B cell (primary cell): ENCODE measurements around the gene EIF1B. TPM values are rescaled to one million over a fixed set of nuclear protein-coding genes. Genes with fewer than 3 reads are reported as not detected.

Experiments
- ATAC-seq: fragments of 200-7000 bp; cut with Tn5 transposase; one replicate; pipeline ENCODE4 v1.10.0; 2021; ENCODE audit warnings: low read depth, mild to moderate bottlenecking, moderate number of reproducible peaks, moderate library complexity
- CTCF ChIA-PET: fragments of 350-600 bp; sonication (Branson Sonifier 250); formaldehyde crosslinking; loops from one replicate; lab custom pipeline; 2021; ENCODE audit warnings: antibody characterized with exemption, inconsistent platforms; lab: Charles Lee
- POLR2A ChIA-PET: fragments of 350-600 bp; sonication (Branson Sonifier 250); formaldehyde crosslinking; loops from one replicate; lab custom pipeline; 2021; ENCODE audit warnings: antibody characterized with exemption; lab: Charles Lee
- DNase-seq: peaks from one replicate; pipeline ENCODE4 v3.0.0; 2013
- H2AFZ ChIP-seq: 2 replicates; pipeline ENCODE4 v1.6.1; 2012; ENCODE audit warnings: mild to moderate bottlenecking, low read depth, low read length; ENCODE audit not compliant: insufficient read depth, poor library complexity, severe bottlenecking
- H3K27ac ChIP-seq, 2 donors: 1 replicate in 1 of 2; 2 replicates in 1 of 2; pipeline ENCODE4 v1.5.1; 2012 to 2013; ENCODE audit warnings: low read length in 2 of 2, mild to moderate bottlenecking in 2 of 2, moderate library complexity in 1 of 2
- H3K27me3 ChIP-seq, 4 experiments: fragments of 200-600 bp in 1 of 4; sonication (generic) in 1 of 4; replicated peaks in 1 of 4; 1 replicate in 2 of 4; 2 replicates in 2 of 4; pipeline versions ENCODE4 v1.6.1 to v1.7.0; 2013 to 2016; ENCODE audit warnings: low read length in 3 of 4, mild to moderate bottlenecking in 2 of 4, mixed read lengths in 1 of 4, moderate library complexity in 1 of 4; ENCODE audit not compliant: insufficient read depth in 4 of 4, control insufficient read depth in 3 of 4; ENCODE audit errors: control extremely low read depth in 1 of 4
- H3K36me3 ChIP-seq, 2 experiments: replicated peaks in 1 of 2; 1 replicate in 1 of 2; 2 replicates in 1 of 2; pipeline versions ENCODE4 v1.6.1 to v1.7.1; 2013; ENCODE audit warnings: low read length in 1 of 2; ENCODE audit not compliant: insufficient read depth in 2 of 2, control insufficient read depth in 1 of 2; ENCODE audit errors: control extremely low read depth in 1 of 2, extremely low read depth in 1 of 2
- H3K4me1 ChIP-seq, 2 donors: fragments of 200-600 bp in 1 of 2; sonication (generic) in 1 of 2; 1 replicate in 1 of 2; 2 replicates in 1 of 2; pipeline versions ENCODE4 v1.5.1 to v1.6.1; 2013 to 2017; ENCODE audit warnings: low read length in 2 of 2; ENCODE audit not compliant: control insufficient read depth in 2 of 2, insufficient read depth in 2 of 2
- H3K4me2 ChIP-seq: replicated peaks from 2 replicates; pipeline ENCODE3; 2012; ENCODE audit warnings: mild to moderate bottlenecking, low read depth, low read length; ENCODE audit not compliant: poor library complexity, severe bottlenecking
- H3K4me3 ChIP-seq, 5 experiments: fragments of 200-600 bp in 1 of 5; sonication (generic) in 1 of 5; 1 replicate in 3 of 5; 2 replicates in 2 of 5; pipeline versions ENCODE4 v1.5.1 to v1.7.0; 2011 to 2016; ENCODE audit warnings: low read length in 4 of 5, mild to moderate bottlenecking in 4 of 5, low read depth in 2 of 5, control low read depth in 1 of 5, moderate library complexity in 1 of 5; ENCODE audit not compliant: insufficient read depth in 1 of 5; ENCODE audit errors: control extremely low read depth in 1 of 5, extremely low read depth in 1 of 5
- H3K79me2 ChIP-seq: fragments of 200-600 bp; sonication (generic); one replicate; pipeline ENCODE4 v1.6.0; 2016; ENCODE audit warnings: low read length; ENCODE audit not compliant: control insufficient read depth, insufficient read depth
- H3K9ac ChIP-seq: fragments of 200-600 bp; sonication (generic); 2 replicates; pipeline ENCODE4 v1.6.1; 2017; ENCODE audit warnings: mild to moderate bottlenecking, low read length, moderate library complexity
- H3K9me3 ChIP-seq, 3 donors: one replicate each; pipeline versions ENCODE4 v1.6.1 to v1.7.1; 2013; ENCODE audit warnings: low read length in 2 of 3; ENCODE audit not compliant: control insufficient read depth in 2 of 3, insufficient read depth in 1 of 3; ENCODE audit errors: control extremely low read depth in 1 of 3
- H4K20me1 ChIP-seq: 2 replicates; pipeline ENCODE4 v1.6.0; 2012; ENCODE audit warnings: mild to moderate bottlenecking, low read length; ENCODE audit not compliant: insufficient read depth, control insufficient read depth, poor library complexity, severe bottlenecking
- H3K27ac Mint-ChIP-seq: one replicate; pipeline ENCODE4 v1.8.0; 2021; ENCODE audit warnings: mixed read lengths
- H3K27me3 Mint-ChIP-seq: one replicate; pipeline ENCODE4 v1.8.0; 2021; ENCODE audit warnings: mixed read lengths
- H3K4me1 Mint-ChIP-seq: one replicate; pipeline ENCODE4 v1.8.0; 2021; ENCODE audit warnings: mixed read lengths
- H3K4me3 Mint-ChIP-seq: one replicate; pipeline ENCODE4 v1.8.0; 2021; ENCODE audit warnings: mixed read lengths
- H3K9me3 Mint-ChIP-seq: one replicate; pipeline ENCODE4 v1.8.0; 2022; ENCODE audit warnings: mixed read lengths; ENCODE audit not compliant: insufficient read depth
- EZH2 ChIP-seq: IDR thresholded peaks from 2 replicates; pipeline ENCODE4 v1.6.1; 2012; ENCODE audit warnings: borderline replicate concordance, low read depth, mild to moderate bottlenecking, moderate library complexity, low read length; ENCODE audit not compliant: insufficient read depth, poor library complexity, severe bottlenecking
- WGBS: methylation state at CpG from one replicate; pipeline ENCODE4 v1.1.5; 2013; ENCODE audit warnings: missing lambda C conversion rate; ENCODE audit not compliant: insufficient coverage; 5-methylcytosine and 5-hydroxymethylcytosine counted together
- intact Hi-C: fragments of 100-400 bp; cut with micrococcal nuclease; formaldehyde crosslinking; loops from one replicate; pipeline ENCODE4 v1.10.0; 2022
- polyA plus RNA-seq: library from polyadenylated mRNA; depleted of rRNA; stranded (reverse); fragments of >200 nt; gene quantifications from 2 replicates; pipeline ENCODE4 v1.2.3, GENCODE V29; 2012
- total RNA-seq, 2 donors: library from RNA; stranded (reverse); fragments of 120-200 nt in 1 of 2; gene quantifications; 1 replicate in 1 of 2; 2 replicates in 1 of 2; pipeline versions ENCODE4 v1.2.3 to v1.2.4, GENCODE V29; 2013 to 2022
- TF ChIP-seq, protein P1 (sequence below): fragments of 200-600 bp; IDR thresholded peaks from one replicate; pipeline ENCODE4 v1.8.0; 2022; ENCODE audit warnings: antibody characterized with exemption, mild to moderate bottlenecking

EIF1B gene
- total and polyA plus RNA-seq, 2 donors (not counting 1 experiment from before 2014, with no cell fraction given): 76.7 to 78.1 TPM

DNA sequence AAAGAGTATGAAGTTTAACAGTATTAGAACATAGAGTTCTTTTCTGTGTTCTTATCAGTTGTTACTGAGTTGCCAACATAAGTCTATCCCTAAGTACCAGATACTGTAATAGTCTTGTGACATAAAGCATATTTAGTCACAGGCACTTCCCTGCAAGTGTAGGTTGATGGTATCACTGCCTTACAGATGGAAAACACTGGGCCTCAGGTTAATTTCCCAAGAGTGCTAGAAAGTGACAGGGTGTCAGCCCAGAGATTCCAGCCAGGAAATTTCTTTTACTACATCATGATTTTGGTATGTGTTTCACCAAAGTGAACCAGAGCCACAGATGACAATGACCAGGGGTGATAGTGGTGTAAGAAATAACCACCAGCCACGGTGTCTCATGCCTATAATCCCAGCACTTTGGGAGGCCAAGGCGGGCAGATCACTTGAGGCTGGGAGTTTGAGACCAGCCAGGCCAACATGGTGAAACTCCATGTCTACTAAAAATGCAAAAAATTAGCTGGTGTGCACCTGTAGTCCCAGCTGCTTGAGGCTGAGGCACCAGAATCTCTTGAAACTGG is 3.2 kb downstream of the EIF1B start:
- Mint-ChIP-seq H3K27ac (peak overlapping the region; percentile 41), H3K4me1 (peaks cover 34% of the 10 kb centered on the region), H3K4me3 (no peak overlapping the region), H3K9me3 (no peaks in the 10 kb centered on the region), H3K27me3 (no peaks in the 10 kb centered on the region)
- no peak overlapping the region for H2AFZ ChIP-seq
- ATAC-seq (no peak), DNase-seq (no peak)
- no peaks in the 10 kb centered on the region for H3K27me3 ChIP-seq
- TF ChIP-seq, protein P1, sequence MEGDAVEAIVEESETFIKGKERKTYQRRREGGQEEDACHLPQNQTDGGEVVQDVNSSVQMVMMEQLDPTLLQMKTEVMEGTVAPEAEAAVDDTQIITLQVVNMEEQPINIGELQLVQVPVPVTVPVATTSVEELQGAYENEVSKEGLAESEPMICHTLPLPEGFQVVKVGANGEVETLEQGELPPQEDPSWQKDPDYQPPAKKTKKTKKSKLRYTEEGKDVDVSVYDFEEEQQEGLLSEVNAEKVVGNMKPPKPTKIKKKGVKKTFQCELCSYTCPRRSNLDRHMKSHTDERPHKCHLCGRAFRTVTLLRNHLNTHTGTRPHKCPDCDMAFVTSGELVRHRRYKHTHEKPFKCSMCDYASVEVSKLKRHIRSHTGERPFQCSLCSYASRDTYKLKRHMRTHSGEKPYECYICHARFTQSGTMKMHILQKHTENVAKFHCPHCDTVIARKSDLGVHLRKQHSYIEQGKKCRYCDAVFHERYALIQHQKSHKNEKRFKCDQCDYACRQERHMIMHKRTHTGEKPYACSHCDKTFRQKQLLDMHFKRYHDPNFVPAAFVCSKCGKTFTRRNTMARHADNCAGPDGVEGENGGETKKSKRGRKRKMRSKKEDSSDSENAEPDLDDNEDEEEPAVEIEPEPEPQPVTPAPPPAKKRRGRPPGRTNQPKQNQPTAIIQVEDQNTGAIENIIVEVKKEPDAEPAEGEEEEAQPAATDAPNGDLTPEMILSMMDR: no peak
- TF ChIP-seq EZH2: no peak
- POLR2A ChIA-PET: no interaction called here
- CTCF ChIA-PET: interaction anchor here (1.2 to 8.0 kb wide), 3 partner anchors 121 to 1879 kb away, joined by 4 to 135 read pairs (median 4); no protein-coding TSS in a partner anchor
- intact Hi-C loops: no loop called here
- peaks cover 15 to 20% of the 10 kb centered on the region in 2 donors for H3K4me1 ChIP-seq
- no peak overlapping the region for H3K4me3 ChIP-seq
- peaks cover 16 to 37% of the 10 kb centered on the region in 2 experiments for H3K36me3 ChIP-seq
- WGBS: 100% methylated on average over 2 of the region's 2 CpGs
- H3K79me2 ChIP-seq: peaks cover 25% of the 10 kb centered on the region
- H3K4me2 ChIP-seq: no peak overlapping the region
- no peak overlapping the region for H3K9ac ChIP-seq
- H3K27ac ChIP-seq: no peak overlapping the region
- no peaks in the 10 kb centered on the region for H3K9me3 ChIP-seq
- no peaks in the 10 kb centered on the region for H4K20me1 ChIP-seq
